Left ventricle myocardium inferior (tissue), 1 donor: ENCODE results near the gene USP4. TPM values are rescaled to one million over a fixed set of nuclear protein-coding genes. Genes with fewer than 3 reads are reported as not detected.
"Not testable (repeated sequence)": the region's sequence is repeated elsewhere in the genome, so short reads cannot be mapped to it uniquely, and the experiment has no call there.

Source experiments
- DNase-seq: peaks from one replicate; pipeline ENCODE4 v3.0.0-alpha.2; 2020
- H3K27ac ChIP-seq: fragments of 200-600 bp; replicated peaks from 2 replicates; pipeline ENCODE4 v1.8.0; 2021
- H3K27me3 ChIP-seq: fragments of 200-600 bp; 2 replicates; pipeline ENCODE4 v1.8.0; 2021; ENCODE audit warnings: low read depth
- H3K36me3 ChIP-seq: fragments of 200-600 bp; 2 replicates; pipeline ENCODE4 v1.8.0; 2021
- H3K4me1 ChIP-seq: fragments of 200-600 bp; 2 replicates; pipeline ENCODE4 v1.8.0; 2021
- H3K4me3 ChIP-seq: fragments of 200-600 bp; 2 replicates; pipeline ENCODE4 v1.8.0; 2021; ENCODE audit warnings: mild to moderate bottlenecking, moderate library complexity
- H3K9me3 ChIP-seq: fragments of 200-600 bp; replicated peaks from 2 replicates; pipeline ENCODE4 v1.8.0; 2021
- intact Hi-C: fragments of 100-400 bp; cut with micrococcal nuclease; formaldehyde crosslinking; loops from one replicate; pipeline ENCODE4 v1.11.0; 2022
- total RNA-seq: library from RNA; stranded (reverse); fragmentation: NEBNext Ultra II Directional; extraction: Animal tissue kit (Norgen Biotek cat#: 25700); gene quantifications from one replicate; pipeline ENCODE4 v1.2.1, GENCODE V29; 2021
- TF ChIP-seq, protein P1 (sequence below): fragments of 200-600 bp; IDR thresholded peaks from 2 replicates; pipeline ENCODE4 v1.8.0; 2021; ENCODE audit warnings: antibody characterized with exemption, mild to moderate bottlenecking, borderline replicate concordance
- donor health status: DM: no; HTN: yes; CAD: no; lungs with severe emphysema.

The USP4 gene
- total RNA-seq, 1 donor from 2014 or later: 37.3 TPM

DNA sequence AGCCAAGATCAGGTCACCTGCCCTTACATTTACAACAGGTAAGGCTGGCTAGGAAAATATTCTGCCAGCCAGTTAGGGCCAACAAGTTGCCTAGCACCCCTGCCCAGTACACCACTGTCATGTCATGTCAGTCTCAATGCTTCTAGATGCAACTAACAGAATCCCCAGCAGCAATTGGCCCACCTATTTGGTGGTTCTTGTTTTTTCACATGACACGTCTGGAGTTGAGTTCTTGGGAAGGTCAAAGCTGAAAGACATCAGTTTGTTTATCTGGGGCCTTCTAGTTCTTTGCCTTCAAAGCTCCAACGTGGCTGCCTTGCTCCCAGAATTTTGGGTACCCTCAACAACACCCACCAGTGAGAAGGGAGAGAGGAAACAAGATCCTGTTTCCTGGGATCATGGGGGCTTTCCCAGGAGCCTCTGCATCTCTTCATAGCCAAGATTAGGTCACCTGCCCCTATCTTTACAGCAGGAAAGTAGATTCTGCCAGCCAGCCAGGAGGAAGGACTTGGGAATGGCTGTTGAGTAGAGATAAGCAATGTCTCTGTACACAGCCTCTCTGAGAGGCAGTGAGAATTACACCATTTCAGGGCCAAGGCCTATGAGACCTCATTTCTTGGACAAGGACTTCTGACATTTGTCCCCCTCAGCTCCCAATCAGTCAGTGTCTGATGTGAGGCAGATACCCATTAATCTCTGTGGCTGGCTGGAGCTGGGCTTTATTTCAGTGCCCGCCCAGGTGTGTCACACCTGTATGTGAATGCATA lies 9.7 kb upstream of the USP4 start:
- no peak for DNase-seq
- Histone ChIP-seq H3K36me3 (no peaks in the 10 kb centered on the region), H3K9me3 (no peaks in the 10 kb centered on the region), H3K4me3 (no peak overlapping the region), H3K4me1 (peaks cover 11% of the 10 kb centered on the region), H3K27me3 (no peaks in the 10 kb centered on the region), H3K27ac (no peak overlapping the region)
- intact Hi-C loops: no loop called here
- TF ChIP-seq, protein P1, sequence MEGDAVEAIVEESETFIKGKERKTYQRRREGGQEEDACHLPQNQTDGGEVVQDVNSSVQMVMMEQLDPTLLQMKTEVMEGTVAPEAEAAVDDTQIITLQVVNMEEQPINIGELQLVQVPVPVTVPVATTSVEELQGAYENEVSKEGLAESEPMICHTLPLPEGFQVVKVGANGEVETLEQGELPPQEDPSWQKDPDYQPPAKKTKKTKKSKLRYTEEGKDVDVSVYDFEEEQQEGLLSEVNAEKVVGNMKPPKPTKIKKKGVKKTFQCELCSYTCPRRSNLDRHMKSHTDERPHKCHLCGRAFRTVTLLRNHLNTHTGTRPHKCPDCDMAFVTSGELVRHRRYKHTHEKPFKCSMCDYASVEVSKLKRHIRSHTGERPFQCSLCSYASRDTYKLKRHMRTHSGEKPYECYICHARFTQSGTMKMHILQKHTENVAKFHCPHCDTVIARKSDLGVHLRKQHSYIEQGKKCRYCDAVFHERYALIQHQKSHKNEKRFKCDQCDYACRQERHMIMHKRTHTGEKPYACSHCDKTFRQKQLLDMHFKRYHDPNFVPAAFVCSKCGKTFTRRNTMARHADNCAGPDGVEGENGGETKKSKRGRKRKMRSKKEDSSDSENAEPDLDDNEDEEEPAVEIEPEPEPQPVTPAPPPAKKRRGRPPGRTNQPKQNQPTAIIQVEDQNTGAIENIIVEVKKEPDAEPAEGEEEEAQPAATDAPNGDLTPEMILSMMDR: no peak

DNA sequence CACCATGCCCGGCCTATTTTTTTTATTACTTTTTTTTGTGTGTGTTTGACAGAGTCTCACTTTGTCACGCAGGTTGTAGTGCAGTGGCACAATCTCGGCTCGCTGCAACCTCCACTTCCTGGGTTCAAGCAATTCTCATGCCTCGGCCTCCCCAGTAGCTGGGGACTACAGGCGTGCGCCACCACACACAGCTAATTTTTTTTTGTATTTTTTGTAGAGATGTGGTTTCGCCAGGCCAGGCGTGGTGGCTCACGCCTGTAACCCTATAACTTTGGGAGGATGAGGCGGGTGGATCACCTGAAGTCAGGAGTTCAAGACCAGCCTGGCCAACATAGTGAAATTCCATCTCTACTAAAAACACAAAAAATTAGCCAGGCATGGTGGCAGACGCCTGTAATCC lies 8.5 kb upstream of the USP4 start:
- DNase-seq, H3K9me3 ChIP-seq, H3K27me3 ChIP-seq, intact Hi-C loops, H3K4me3 ChIP-seq, H3K27ac ChIP-seq, H3K36me3 ChIP-seq: not testable (repeated sequence)
- peaks cover 13% of the 10 kb centered on the region for H3K4me1 ChIP-seq

DNA sequence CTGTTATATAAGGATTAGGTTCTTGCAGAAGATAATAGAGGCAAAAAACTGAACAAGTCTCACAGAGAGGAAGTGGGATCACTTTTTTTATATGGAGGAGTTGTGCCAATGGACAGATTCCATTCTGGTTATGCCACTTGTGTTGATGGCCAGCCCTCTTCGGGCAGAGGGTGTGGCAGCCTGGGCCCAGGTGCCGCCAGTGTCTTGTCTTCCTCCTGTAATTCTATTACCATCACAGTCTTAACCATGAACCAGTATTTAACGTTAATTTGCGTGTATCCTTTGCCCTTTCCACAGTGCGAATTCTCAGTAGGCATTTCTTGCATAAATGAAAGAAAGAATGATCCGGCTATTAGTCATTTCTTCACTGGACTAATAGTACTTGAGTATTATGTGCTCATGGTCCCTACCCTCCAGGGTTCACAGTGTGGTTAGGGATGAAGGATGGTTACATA lies 7.0 kb upstream of the USP4 start:
- H3K4me1 ChIP-seq: peaks cover 14% of the 10 kb centered on the region
- TF ChIP-seq, protein P1: no peak
- no peaks in the 10 kb centered on the region for H3K27me3 ChIP-seq
- DNase-seq: no peak
- H3K4me3 ChIP-seq: no peak overlapping the region
- intact Hi-C loops: no loop called here
- H3K36me3 ChIP-seq: no peaks in the 10 kb centered on the region
- H3K27ac ChIP-seq: peak overlapping the region; percentile 94
- no peaks in the 10 kb centered on the region for H3K9me3 ChIP-seq

DNA sequence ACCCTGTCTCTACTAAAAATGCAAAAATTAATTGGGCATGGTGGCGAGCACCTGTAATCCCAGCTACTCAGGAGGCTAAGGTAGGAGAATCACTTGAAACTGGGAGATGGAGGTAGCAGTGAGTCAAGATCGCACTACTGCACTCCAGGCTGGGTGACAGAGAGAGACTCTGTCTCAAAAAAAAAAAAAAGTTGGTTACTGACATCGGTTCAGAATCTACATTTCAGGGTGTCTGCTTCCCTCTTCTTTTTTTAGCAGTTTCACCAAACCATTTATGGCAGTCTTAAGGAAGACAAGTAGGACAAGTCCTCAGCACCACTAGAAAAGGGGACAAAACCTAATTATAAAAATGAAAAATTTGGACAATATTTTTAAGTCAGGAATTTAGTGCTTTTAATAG lies 3.3 kb upstream of the USP4 start:
- TF ChIP-seq, protein P1: no peak
- no peak for DNase-seq
- Histone ChIP-seq H3K4me1 (peaks cover 49% of the 10 kb centered on the region), H3K27me3 (no peaks in the 10 kb centered on the region), H3K27ac (peak overlapping the region; percentile 94), H3K36me3 (no peaks in the 10 kb centered on the region), H3K4me3 (no peak overlapping the region), H3K9me3 (no peaks in the 10 kb centered on the region)
- intact Hi-C loops: no loop called here

DNA sequence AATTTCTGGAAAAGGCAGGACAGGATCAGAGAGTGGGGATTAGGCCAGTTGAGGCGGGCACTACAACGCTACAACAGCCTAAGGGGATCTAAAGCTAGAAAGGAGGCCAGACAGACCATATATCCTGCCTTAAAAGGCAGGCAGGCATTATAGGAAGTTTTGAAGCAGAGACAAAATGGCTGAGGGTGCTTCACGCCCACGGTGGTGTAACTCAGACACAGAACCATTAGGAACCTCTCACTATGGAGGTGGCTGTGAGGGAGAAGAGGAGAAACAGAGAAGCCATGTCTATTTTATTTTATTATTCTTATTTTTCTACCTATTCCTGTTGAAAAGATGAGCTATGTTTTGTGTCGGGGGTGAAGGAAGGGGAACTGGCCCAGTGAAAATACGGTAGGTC lies 2.1 kb upstream of the USP4 start:
- Histone ChIP-seq H3K27ac (peak overlapping the region; percentile 94), H3K27me3 (no peaks in the 10 kb centered on the region), H3K4me3 (no peak overlapping the region), H3K4me1 (peaks cover 50% of the 10 kb centered on the region), H3K9me3 (no peaks in the 10 kb centered on the region), H3K36me3 (peaks cover 8% of the 10 kb centered on the region)
- DNase-seq: no peak
- TF ChIP-seq, protein P1: no peak
- intact Hi-C loops: no loop called here

DNA sequence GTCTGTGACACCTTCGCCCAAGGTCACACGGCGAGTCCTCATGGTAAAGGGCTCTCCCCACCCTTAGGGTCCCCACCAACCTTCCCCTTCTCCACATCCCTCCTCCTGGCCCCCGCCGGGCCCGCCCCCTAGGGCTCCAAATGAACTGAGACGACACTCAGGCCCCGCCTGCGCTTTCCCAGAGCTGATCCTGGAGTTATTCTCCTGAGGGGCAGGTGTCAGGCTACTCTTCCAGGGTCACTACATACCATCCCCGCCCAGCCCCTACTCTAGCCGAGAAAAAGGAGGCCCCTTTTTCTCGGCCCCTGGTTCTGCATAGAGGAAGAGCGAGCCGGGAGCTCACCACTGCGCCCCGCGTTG lies 292 bp downstream of the USP4 start:
- no peaks in the 10 kb centered on the region for H3K9me3 ChIP-seq
- H3K4me1 ChIP-seq: peaks cover 39% of the 10 kb centered on the region
- TF ChIP-seq, protein P1: no peak
- peak overlapping the region; percentile 94 for H3K27ac ChIP-seq
- peaks cover 31% of the 10 kb centered on the region for H3K36me3 ChIP-seq
- no peaks in the 10 kb centered on the region for H3K27me3 ChIP-seq
- H3K4me3 ChIP-seq: peak overlapping the region; percentile 82
- DNase-seq: peak; percentile 36
- intact Hi-C loops: loop anchor here (10.0 kb wide), 1 partner anchor 105 kb away; no protein-coding TSS in a partner anchor
